Amniotic epithelial cell (primary cell): Measurements from ENCODE around the gene LDLR.
"Not testable (repeated sequence)": the region's sequence is repeated elsewhere in the genome, so short reads cannot be mapped to it uniquely, and the experiment has no call there.

Experiments used
- DNase-seq: peaks from one replicate; pipeline ENCODE4 v3.0.0-alpha.2; 2010; ENCODE audit warnings: low read depth

Gene LDLR

DNA sequence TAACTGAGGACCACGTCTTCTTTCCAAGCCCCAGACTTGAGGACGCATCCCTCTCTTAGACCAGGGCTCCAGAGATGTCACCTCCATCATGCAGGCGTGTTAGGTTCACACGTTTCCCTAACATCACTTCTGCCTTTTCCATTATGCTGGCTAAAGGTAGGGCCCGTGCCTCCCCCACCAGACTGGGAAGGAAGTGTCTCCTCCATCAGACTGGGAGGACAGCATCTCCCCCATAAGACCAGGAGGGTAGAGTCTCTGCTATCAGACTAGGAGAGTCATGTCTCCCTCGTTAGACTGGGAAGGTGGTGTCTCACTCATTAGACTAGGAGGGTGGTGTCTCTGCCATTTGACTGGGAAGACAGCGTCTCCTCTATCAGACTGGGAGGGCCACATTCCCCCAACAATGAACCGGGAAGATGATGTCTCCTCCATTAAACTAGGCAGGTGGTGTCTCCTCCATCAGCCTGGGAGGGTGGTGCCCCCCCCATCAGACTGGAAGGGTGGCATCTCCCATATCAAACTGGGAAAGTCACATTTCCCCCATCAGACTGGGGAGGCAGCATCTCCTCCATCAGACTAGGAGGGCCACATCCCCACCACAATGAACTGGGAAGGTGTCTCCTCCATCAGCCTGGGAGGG lies 84.4 kb downstream of the LDLR start:
- no peak for DNase-seq

DNA sequence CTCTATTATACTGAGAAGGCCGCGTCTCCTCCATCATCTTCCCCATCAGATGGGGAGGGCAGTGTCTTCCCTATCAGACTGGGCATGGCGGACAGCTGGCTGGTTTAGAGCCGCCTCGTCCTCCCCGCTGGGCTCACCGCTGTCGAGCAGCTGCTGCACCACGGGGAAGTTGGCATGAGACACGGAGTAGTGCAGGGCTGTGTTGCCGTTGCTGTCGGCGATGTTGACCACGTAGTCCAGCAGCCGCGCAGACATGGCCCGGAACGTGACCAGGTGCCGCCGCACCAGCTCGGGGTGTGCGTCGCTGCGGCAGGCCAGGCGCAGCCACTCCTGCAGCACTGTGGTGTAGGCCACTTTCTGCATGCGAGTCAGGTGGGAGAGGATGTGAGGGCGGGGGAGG lies 85.1 kb downstream of the LDLR start:
- DNase-seq: no peak

DNA sequence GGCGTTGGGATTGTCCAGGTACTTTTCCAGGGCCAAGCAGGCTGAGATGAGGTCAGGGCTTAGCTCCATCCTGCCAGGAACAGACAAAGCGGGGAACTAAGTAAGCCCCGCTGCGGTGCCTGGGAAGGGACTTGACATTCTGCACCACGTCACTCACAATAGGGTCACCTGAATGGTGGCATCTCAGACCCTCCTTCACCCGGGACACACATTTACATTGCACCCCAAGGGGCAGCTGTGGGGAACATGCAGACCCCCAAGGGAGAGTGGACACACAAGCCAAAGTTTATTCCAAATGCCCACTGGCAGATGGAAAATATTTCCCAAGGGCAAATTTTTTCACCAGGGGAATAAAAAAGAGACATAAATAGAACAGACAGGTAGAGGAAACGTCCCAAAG lies 86.7 kb downstream of the LDLR start:
- DNase-seq: no peak

- no peak for DNase-seq
These were observed 87.4 kb downstream of the LDLR start for GRCh38 chr19:11176466-11177193.

- DNase-seq: no peak
These were observed 88.3 kb downstream of the LDLR start for GRCh38 chr19:11177592-11177991.

- DNase-seq: not testable (repeated sequence)
These were observed 89.8 kb downstream of the LDLR start for GRCh38 chr19:11179145-11179465.

- DNase-seq: no peak
These were observed 90.5 kb downstream of the LDLR start for GRCh38 chr19:11179716-11180297.

- no peak for DNase-seq
These were observed 91.1 kb downstream of the LDLR start for GRCh38 chr19:11180346-11180745.

DNA sequence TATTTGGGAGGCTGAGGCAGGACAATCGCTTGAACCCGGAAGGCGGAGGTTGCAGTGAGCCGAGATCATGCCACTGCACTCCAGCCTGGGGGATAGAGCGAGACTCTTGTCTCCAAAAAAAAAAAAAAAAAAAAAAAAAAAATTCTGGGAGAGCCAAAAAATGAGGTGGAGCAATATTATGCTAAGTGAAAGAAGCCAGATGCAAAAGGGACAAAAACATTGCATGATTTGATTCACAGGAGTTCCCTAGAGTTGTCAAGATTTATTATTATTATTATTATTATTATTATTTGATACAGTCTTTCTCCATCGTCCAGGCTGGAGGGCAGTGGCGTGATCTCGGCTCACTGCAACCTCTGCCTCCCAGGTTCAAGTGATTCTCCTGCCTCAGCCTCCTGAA lies 91.7 kb downstream of the LDLR start:
- not testable (repeated sequence) for DNase-seq

DNA sequence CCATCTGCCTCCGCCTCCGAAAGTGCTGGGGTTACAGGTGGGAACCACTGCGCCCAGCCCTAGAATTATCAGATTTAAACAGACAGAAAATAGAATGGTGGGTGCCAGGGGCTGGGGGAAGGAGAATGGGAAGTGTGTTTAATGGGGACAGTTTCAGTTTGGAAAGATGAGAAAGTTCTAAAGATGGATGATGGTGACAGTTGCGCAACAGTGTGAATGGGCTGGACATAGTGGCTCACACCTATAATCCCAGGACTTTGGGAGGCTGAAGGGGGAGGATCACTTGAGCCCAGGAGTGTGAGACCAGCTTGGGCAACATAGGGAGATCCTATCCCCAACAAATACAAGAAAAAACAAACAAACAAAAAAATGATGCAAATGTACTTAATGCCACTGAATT lies 92.2 kb downstream of the LDLR start:
- DNase-seq: no peak
